ENCODE data around the gene PCSK9.

DNA sequence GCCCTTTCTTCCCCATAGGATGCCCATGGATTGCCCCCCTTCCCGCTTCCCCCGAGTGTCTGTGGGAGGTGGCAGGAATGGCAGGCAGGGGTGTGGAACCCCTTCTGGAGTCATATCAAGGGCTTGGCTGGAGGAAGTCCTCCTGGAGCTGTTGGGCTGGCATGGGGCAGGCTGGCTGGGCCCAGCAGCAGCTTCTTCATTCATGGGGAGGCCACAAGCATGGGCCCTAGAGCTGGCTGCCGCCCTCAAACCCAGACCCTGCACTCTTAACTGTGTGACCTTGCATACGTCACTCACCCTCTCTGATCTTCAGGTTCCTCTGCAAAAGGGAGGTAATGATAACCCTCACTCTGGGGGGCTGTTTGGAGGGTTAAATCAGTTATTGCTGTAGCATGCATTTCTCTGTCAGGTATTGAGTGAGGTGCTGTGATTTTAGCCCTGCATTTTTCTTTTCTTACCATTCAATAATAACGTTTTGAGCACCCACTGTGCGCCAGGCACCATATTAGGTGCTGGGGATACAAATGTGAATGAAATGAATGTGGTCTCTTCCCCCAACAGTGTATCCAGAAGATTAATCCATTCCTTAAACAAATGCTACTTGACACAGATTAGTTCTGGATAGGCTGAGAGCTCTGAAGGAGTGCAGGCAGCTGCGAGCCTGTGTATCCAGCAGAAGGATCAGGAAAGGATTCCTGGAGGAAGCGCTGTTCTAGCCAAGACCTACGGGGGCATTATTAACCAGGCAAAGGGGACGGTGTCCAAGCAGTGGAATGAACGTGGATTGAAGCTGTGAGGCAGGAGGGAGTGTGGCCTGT, 9.3 kb downstream of the PCSK9 start:
- TF ChIP-seq, protein P1, sequence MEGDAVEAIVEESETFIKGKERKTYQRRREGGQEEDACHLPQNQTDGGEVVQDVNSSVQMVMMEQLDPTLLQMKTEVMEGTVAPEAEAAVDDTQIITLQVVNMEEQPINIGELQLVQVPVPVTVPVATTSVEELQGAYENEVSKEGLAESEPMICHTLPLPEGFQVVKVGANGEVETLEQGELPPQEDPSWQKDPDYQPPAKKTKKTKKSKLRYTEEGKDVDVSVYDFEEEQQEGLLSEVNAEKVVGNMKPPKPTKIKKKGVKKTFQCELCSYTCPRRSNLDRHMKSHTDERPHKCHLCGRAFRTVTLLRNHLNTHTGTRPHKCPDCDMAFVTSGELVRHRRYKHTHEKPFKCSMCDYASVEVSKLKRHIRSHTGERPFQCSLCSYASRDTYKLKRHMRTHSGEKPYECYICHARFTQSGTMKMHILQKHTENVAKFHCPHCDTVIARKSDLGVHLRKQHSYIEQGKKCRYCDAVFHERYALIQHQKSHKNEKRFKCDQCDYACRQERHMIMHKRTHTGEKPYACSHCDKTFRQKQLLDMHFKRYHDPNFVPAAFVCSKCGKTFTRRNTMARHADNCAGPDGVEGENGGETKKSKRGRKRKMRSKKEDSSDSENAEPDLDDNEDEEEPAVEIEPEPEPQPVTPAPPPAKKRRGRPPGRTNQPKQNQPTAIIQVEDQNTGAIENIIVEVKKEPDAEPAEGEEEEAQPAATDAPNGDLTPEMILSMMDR (IDR thresholded peaks at IDR 0.05; ENCODE audit: poor library complexity): no peak
- no peak for TF ChIP-seq EZH2 (IDR thresholded peaks at IDR 0.05; ENCODE audit: borderline replicate concordance)
